Stomach smooth muscle (tissue), 2 donors: ENCODE results near the gene CDC42BPA.

ENCODE experiments used
- H3K27ac ChIP-seq: one replicate; pipeline ENCODE4 v1.7.0; 2013; ENCODE audit warnings: mild to moderate bottlenecking, low read length, inconsistent platforms
- H3K27me3 ChIP-seq, 2 donors: one replicate each; pipeline ENCODE4 v1.7.0; 2013; ENCODE audit warnings: low read length in 2 of 2; ENCODE audit not compliant: insufficient read depth in 2 of 2, control insufficient read depth in 1 of 2
- H3K36me3 ChIP-seq, 2 donors: one replicate each; pipeline ENCODE4 v1.7.0; 2013; ENCODE audit warnings: low read length in 2 of 2; ENCODE audit not compliant: control insufficient read depth in 2 of 2, insufficient read depth in 2 of 2
- H3K4me1 ChIP-seq: one replicate; pipeline ENCODE4 v1.7.0; 2013; ENCODE audit warnings: low read length; ENCODE audit not compliant: control insufficient read depth, insufficient read depth
- H3K4me3 ChIP-seq, 2 donors: one replicate each; pipeline ENCODE4 v1.7.0; 2013; ENCODE audit warnings: low read length in 2 of 2
- H3K9ac ChIP-seq, 2 donors: one replicate each; pipeline ENCODE4 v1.7.0; 2013; ENCODE audit warnings: low read length in 2 of 2, mild to moderate bottlenecking in 1 of 2
- H3K9me3 ChIP-seq, 2 donors: one replicate each; pipeline ENCODE4 v1.7.0; 2013; ENCODE audit warnings: low read length in 2 of 2; ENCODE audit not compliant: control insufficient read depth in 2 of 2
- donor health status: healthy.
- donor health status: Pancreatic carcinoma.

CDC42BPA gene

GRCh38 chr1:226952118-226952441, 366.2 kb downstream of the CDC42BPA start:
- Histone ChIP-seq H3K9ac (no peak overlapping the region), H3K27ac (no peak overlapping the region), H3K9me3 (no peaks in the 10 kb centered on the region), H3K4me3 (no peak overlapping the region), H3K4me1 (peaks cover 6% of the 10 kb centered on the region), H3K27me3 (no peaks in the 10 kb centered on the region), H3K36me3 (no peaks in the 10 kb centered on the region)

GRCh38 chr1:226951286-226952117, 366.8 kb downstream of the CDC42BPA start:
- no peaks in the 10 kb centered on the region for H3K9me3 ChIP-seq
- H3K4me3 ChIP-seq = no peak overlapping the region
- no peak overlapping the region for H3K9ac ChIP-seq
- H3K36me3 ChIP-seq = no peaks in the 10 kb centered on the region
- no peak overlapping the region for H3K27ac ChIP-seq
- H3K27me3 ChIP-seq = no peaks in the 10 kb centered on the region
- H3K4me1 ChIP-seq = peaks cover 12% of the 10 kb centered on the region

DNA sequence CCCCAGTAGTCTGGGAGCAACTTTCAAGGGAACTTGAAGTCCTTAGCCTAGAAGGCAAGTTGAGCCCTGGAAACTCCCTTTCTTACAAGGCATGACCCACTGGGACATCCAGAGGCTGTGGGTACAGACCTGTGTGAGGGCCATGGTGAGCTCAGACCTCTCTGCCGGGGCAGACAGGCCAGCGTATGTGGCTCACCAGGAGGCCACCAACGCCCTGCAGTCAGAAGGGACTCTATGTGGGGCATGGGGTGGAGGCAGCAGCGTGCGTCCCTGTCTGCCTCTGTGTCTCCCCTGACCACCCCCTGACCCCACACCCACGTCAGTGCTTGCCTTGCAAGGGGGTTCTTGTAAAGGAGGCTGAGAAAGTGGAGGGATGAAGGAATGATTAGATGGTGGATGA, 367.4 kb downstream of the CDC42BPA start:
- Histone ChIP-seq H3K4me1 (peaks cover 18% of the 10 kb centered on the region), H3K27me3 (no peaks in the 10 kb centered on the region), H3K36me3 (no peaks in the 10 kb centered on the region), H3K27ac (no peak overlapping the region), H3K9me3 (no peaks in the 10 kb centered on the region), H3K9ac (no peak overlapping the region), H3K4me3 (no peak overlapping the region)

DNA sequence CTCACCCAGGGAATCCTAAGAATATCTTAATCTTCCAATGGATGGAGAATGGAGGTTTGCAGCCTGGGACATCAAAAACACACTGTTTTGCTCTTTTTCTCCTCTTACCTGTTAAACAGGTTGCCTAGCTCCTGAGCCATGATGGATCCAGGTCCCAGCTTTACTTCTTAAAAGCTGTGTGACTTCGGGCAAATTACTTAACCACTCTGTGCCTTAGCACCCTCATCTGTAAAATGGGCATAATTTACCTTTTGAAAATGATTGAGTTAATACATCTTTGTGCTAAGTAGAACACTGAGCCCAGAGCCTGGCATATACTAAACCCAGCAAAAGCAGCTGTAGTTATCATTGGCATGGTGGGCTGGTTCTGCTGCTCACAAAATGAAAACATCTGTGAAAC, 368.0 kb downstream of the CDC42BPA start:
- H3K9me3 ChIP-seq = no peaks in the 10 kb centered on the region
- H3K27me3 ChIP-seq = no peaks in the 10 kb centered on the region
- peaks cover 24% of the 10 kb centered on the region for H3K4me1 ChIP-seq
- no peak overlapping the region for H3K4me3 ChIP-seq
- no peaks in the 10 kb centered on the region for H3K36me3 ChIP-seq
- H3K9ac ChIP-seq = no peak overlapping the region
- no peak overlapping the region for H3K27ac ChIP-seq

DNA sequence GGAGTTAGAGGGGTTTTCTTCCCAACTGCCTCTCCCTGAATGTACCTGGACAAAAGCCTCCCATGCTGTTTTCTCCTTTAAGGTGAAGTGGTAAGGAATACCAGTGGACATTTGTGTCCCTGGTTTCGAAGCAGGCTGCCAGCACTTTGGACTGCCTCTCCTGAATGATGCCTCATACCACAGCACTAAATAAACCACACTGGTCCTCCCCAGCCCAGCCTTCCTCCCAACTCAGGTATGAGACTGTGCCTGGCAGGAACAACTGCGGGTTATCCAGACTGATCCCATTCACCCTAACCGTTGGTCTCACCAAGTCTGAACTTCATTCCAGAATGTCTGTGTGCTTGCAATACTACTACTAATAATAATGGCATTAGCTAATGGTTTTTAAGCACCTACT, 368.9 kb downstream of the CDC42BPA start:
- H3K4me1 ChIP-seq = peaks cover 30% of the 10 kb centered on the region
- H3K9me3 ChIP-seq = no peaks in the 10 kb centered on the region
- H3K27ac ChIP-seq = no peak overlapping the region
- H3K4me3 ChIP-seq = no peak overlapping the region
- no peak overlapping the region for H3K9ac ChIP-seq
- no peaks in the 10 kb centered on the region for H3K36me3 ChIP-seq
- H3K27me3 ChIP-seq = no peaks in the 10 kb centered on the region

GRCh38 chr1:226948996-226949395, 369.3 kb downstream of the CDC42BPA start:
- Histone ChIP-seq H3K27ac (no peak overlapping the region), H3K9me3 (no peaks in the 10 kb centered on the region), H3K9ac (no peak overlapping the region), H3K4me1 (peaks cover 34% of the 10 kb centered on the region), H3K27me3 (no peaks in the 10 kb centered on the region), H3K36me3 (no peaks in the 10 kb centered on the region), H3K4me3 (no peak overlapping the region)

- no peaks in the 10 kb centered on the region for H3K27me3 ChIP-seq
- no peak overlapping the region for H3K4me3 ChIP-seq
- no peak overlapping the region for H3K27ac ChIP-seq
- H3K9me3 ChIP-seq = no peaks in the 10 kb centered on the region
- no peaks in the 10 kb centered on the region for H3K36me3 ChIP-seq
- peaks cover 38% of the 10 kb centered on the region for H3K4me1 ChIP-seq
- H3K9ac ChIP-seq = no peak overlapping the region
Observed at GRCh38 chr1:226948480-226948879, 369.8 kb downstream of the CDC42BPA start.

DNA sequence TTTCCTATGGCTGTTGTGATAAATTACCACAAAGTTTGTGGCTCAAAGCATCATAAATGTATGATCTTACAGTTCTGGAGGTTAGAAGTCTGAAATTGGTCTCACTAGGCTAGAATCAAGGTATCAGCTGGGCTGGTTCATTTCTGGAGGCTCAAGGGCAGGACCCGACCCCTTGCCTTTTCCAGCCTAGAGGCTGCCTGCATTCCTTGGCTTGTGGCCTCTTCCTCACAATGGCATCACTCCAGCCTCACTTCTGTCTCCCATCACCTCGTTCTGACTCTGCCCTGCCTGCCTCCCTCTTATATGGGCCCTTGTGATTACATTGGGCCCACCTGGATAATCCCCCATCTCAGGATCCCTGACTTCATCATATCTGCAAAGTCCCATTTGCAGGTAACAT, 370.2 kb downstream of the CDC42BPA start:
- H3K27me3 ChIP-seq = no peaks in the 10 kb centered on the region
- no peak overlapping the region for H3K27ac ChIP-seq
- H3K9me3 ChIP-seq = no peaks in the 10 kb centered on the region
- H3K4me1 ChIP-seq = peaks cover 38% of the 10 kb centered on the region
- H3K36me3 ChIP-seq = no peaks in the 10 kb centered on the region
- no peak overlapping the region for H3K9ac ChIP-seq
- H3K4me3 ChIP-seq = no peak overlapping the region

DNA sequence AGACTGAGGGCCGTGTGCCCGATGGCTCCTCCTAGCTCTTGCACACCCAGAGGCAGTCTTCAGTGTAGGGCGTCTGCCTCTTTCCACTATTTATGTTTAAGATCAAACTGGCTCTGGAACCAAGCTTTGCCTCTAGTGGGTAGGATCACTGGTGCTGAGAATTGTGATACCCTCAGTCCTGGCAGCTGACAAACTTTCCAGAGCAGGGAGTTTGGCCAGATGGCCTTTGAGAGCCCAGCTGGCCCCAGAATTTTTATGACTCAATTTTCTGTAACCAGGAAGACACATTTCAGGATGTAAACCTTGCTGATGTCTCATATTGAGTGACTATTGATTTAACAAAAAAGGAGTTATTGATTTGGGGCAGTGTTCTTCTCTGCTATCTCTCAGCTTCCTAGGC, 371.5 kb downstream of the CDC42BPA start:
- H3K9ac ChIP-seq = no peak overlapping the region
- H3K36me3 ChIP-seq = no peaks in the 10 kb centered on the region
- H3K27ac ChIP-seq = no peak overlapping the region
- H3K4me1 ChIP-seq = peaks cover 46% of the 10 kb centered on the region
- H3K4me3 ChIP-seq = no peak overlapping the region
- H3K9me3 ChIP-seq = no peaks in the 10 kb centered on the region
- no peaks in the 10 kb centered on the region for H3K27me3 ChIP-seq

DNA sequence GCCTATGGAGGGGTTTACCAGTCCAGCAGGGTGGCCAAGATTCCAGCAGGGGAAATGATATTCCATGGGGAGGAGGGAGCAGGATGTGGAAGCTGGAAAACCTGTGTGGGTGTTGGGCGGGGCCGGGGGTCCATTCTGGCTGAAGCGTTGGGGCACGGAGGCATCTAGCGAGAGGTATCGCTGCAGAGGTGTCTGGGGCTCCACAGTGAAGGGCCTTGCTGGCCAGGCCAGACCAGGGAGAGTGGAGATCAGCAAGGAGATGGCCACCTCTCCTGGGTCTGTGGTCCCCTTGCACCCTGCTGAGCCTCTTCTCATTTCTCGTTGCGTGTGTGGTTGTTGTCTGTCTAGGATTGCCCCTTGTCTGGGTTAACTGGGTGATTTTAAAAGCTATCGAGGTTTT, 372.0 kb downstream of the CDC42BPA start:
- Histone ChIP-seq H3K36me3 (no peaks in the 10 kb centered on the region), H3K27ac (no peak overlapping the region), H3K9me3 (no peaks in the 10 kb centered on the region), H3K4me3 (no peak overlapping the region), H3K4me1 (peaks cover 48% of the 10 kb centered on the region), H3K9ac (no peak overlapping the region), H3K27me3 (no peaks in the 10 kb centered on the region)

DNA sequence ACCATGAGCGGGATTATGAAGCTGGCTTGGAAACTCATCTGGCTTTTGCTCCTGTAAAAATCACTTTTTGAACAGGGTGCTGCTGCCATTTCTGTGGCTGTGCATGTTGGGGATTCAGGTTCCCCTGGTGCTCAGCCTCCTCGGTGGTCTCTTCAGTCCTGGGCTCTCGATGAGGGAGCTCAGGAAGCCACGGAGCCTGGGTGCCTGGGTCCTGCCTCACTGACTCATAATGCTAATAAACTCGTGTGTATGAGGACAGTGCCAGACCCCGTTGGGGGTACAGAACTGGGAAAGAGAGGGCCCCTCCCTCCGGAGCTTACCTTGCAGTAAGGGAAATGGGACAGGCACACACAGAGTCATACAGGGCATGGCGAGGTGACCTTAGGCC, 372.4 kb downstream of the CDC42BPA start:
- Histone ChIP-seq H3K27me3 (no peaks in the 10 kb centered on the region), H3K4me3 (peak overlapping the region in 1 of 2 donors; percentile 22), H3K27ac (no peak overlapping the region), H3K9ac (no peak overlapping the region), H3K9me3 (no peaks in the 10 kb centered on the region), H3K36me3 (no peaks in the 10 kb centered on the region), H3K4me1 (peaks cover 52% of the 10 kb centered on the region)
